ENCODE measurements around the gene PPP2R5D. TPM values are rescaled to one million over a fixed set of nuclear protein-coding genes. Genes with fewer than 3 reads are reported as not detected.
A peak's percentile ranks its signal among the peaks of the same experiment; 100 is the strongest.

PPP2R5D gene
- total RNA-seq, 3 donors from 2014 or later (not counting 1 experiment from before 2014, with no cell fraction given) = 30.5 to 49.1 (median 40.1) TPM

DNA sequence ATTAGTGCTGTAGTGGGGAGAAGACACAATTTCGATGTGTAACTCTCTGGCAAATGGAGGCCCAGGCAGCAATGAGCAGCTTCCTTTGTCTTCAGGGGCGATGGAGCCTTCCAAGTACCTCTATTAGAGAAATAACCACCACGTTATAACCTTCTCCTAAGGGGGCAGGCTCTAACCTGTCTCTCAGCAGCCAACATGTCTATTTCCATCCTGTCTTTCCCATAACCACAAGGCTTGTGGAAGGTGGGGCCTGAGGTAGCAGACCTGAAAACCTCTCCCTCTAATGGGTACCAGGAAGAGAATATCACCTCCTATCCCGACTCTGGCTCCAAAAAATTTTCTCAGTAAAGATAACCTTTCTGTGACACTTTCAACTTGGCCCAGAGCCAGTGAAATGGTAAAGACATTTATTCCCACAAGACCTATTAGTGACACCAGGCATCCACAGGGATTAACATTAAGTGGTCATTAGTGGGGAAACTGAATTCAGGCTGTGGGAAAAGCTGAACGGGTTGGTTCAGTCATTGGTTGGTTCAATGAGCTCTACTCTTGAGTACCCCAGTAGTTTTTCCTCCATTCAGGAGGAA, 9.4 kb upstream of the PPP2R5D start:
- DNase-seq = no peak
- no peaks in the 10 kb centered on the region for H3K9me3 Mint-ChIP-seq
- no peak for ATAC-seq
- peak overlapping the region; percentile 31 to 40 for H3K27ac Mint-ChIP-seq
- 92% methylated on average over 5 of the region's 5 CpGs for WGBS (ENCODE audit: insufficient coverage)
- no peak overlapping the region for H3K4me3 ChIP-seq (ENCODE audit: low read length)
- no peak overlapping the region for H3K27ac ChIP-seq (ENCODE audit: low read length)
- H3K36me3 ChIP-seq (ENCODE audit: control insufficient read depth, insufficient read depth, low read length) = peaks cover 2% of the 10 kb centered on the region
- no peaks in the 10 kb centered on the region for H3K27me3 Mint-ChIP-seq (ENCODE audit: low read depth in 2 of 2)
- H3K4me1 ChIP-seq (ENCODE audit: control insufficient read depth, insufficient read depth, low read length) = peaks cover 23% of the 10 kb centered on the region
- no peaks in the 10 kb centered on the region for H3K9me3 ChIP-seq (ENCODE audit: control insufficient read depth, insufficient read depth, low read length)
- no peaks in the 10 kb centered on the region for H3K27me3 ChIP-seq (ENCODE audit: control insufficient read depth, insufficient read depth, low read length)
- H3K4me3 Mint-ChIP-seq = no peak overlapping the region
- H3K36me3 Mint-ChIP-seq = no peaks in the 10 kb centered on the region
- intact Hi-C loops (cut with micrococcal nuclease) = no loop called here
- TF ChIP-seq, protein P1, sequence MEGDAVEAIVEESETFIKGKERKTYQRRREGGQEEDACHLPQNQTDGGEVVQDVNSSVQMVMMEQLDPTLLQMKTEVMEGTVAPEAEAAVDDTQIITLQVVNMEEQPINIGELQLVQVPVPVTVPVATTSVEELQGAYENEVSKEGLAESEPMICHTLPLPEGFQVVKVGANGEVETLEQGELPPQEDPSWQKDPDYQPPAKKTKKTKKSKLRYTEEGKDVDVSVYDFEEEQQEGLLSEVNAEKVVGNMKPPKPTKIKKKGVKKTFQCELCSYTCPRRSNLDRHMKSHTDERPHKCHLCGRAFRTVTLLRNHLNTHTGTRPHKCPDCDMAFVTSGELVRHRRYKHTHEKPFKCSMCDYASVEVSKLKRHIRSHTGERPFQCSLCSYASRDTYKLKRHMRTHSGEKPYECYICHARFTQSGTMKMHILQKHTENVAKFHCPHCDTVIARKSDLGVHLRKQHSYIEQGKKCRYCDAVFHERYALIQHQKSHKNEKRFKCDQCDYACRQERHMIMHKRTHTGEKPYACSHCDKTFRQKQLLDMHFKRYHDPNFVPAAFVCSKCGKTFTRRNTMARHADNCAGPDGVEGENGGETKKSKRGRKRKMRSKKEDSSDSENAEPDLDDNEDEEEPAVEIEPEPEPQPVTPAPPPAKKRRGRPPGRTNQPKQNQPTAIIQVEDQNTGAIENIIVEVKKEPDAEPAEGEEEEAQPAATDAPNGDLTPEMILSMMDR (IDR thresholded peaks at IDR 0.05) = no peak
- H3K4me1 Mint-ChIP-seq = peaks cover 23 to 28% of the 10 kb centered on the region in 2 donors

DNA sequence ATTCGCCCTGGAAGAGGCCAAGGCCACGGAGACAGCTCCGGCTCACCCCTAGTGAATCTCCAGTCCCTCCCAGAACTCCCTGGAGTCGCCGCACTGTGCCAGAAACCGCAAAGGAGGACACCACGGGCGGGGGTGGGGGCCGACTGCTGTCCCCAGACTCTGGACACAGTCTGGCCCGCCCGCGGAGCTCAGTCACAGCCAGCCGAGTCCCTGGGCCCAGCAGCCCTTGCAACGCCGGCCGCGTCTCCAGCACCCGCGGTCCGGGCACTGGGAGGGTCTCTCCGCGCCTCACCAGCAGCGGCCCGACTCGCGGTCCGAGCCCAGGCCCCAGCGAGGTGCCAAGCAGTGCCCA, 5.9 kb upstream of the PPP2R5D start:
- Histone ChIP-seq H3K36me3 (ENCODE audit: control insufficient read depth, insufficient read depth, low read length) (no peaks in the 10 kb centered on the region), H3K27me3 (ENCODE audit: control insufficient read depth, insufficient read depth, low read length) (no peaks in the 10 kb centered on the region), H3K4me1 (ENCODE audit: control insufficient read depth, insufficient read depth, low read length) (peaks cover 27% of the 10 kb centered on the region), H3K27ac (ENCODE audit: low read length) (peak overlapping the region; percentile 81), H3K4me3 (ENCODE audit: low read length) (peak overlapping the region; percentile 69), H3K9me3 (ENCODE audit: control insufficient read depth, insufficient read depth, low read length) (no peaks in the 10 kb centered on the region)
- ATAC-seq = peak in 1 of 3 donors; percentile 2
- no peak for DNase-seq
- H3K27ac Mint-ChIP-seq = peak overlapping the region; percentile 95 to 98
- peak overlapping the region; percentile 83 for H3K4me3 Mint-ChIP-seq
- WGBS (ENCODE audit: insufficient coverage) = under 1% methylated on average over 28 of the region's 28 CpGs
- TF ChIP-seq, protein P1 (IDR thresholded peaks at IDR 0.05) = no peak
- no peaks in the 10 kb centered on the region for H3K27me3 Mint-ChIP-seq (ENCODE audit: low read depth in 2 of 2)
- intact Hi-C loops (cut with micrococcal nuclease) = loop anchor here (2.0 kb wide), 1 partner anchor 80 kb away; the partner anchor contains the start of genes KLC4 and MRPL2
- peaks cover 24 to 26% of the 10 kb centered on the region in 2 donors for H3K4me1 Mint-ChIP-seq
- H3K36me3 Mint-ChIP-seq = no peaks in the 10 kb centered on the region
- no peaks in the 10 kb centered on the region for H3K9me3 Mint-ChIP-seq

DNA sequence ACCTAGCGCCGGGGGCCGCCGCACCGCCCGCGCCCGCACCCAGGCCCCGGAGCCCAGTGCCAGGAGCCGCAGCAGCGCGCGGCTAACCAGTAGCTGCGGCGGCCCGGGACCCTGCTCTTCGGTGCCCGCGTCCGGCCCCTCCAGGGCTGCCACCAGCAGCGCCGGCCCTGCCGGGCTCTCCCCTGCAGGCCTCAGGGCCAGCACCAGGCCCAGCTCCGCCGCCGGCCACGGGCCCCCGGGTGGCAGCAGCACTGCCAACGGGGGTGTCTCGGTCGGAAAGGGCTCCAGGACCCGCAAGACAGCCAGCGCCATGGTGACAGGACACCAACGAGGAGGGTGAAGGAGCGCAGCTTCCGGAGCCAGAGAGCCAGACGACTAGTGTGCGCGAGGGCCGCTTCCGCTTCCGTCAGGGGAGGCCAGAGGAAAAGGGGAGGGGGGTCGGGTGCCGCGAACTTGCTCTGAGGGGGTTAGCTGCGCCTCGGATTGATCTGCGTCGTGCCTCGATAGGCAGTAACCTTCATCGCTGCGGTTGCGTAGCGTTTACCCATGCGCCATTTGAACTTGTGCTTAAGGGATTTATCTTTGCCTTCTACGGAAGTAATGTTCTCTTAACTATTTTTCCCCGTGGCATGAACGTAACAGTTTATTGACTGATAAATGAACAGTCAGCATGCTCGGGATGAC, 5.4 kb upstream of the PPP2R5D start, which contains the start of gene PEX6:
Gene PEX6 (minus strand): TSS at position 343 of the 684 bp plus-strand sequence. CDS start 31 bp downstream, at position 312.
- DNase-seq = peak; percentile 78 to 98
- TF ChIP-seq, protein P1 (IDR thresholded peaks at IDR 0.05) = no peak
- Histone ChIP-seq H3K4me1 (ENCODE audit: control insufficient read depth, insufficient read depth, low read length) (peaks cover 32% of the 10 kb centered on the region), H3K4me3 (ENCODE audit: low read length) (peak within 1 kb of the TSS; percentile 69), H3K36me3 (ENCODE audit: control insufficient read depth, insufficient read depth, low read length) (no peaks in the 10 kb centered on the region), H3K27me3 (ENCODE audit: control insufficient read depth, insufficient read depth, low read length) (no peaks in the 10 kb centered on the region), H3K27ac (ENCODE audit: low read length) (peak within 1 kb of the TSS; percentile 81), H3K9me3 (ENCODE audit: control insufficient read depth, insufficient read depth, low read length) (no peaks in the 10 kb centered on the region)
- H3K4me1 Mint-ChIP-seq = peaks cover 29 to 31% of the 10 kb centered on the region in 2 donors
- WGBS (ENCODE audit: insufficient coverage) = under 1% methylated on average over 59 of the region's 59 CpGs
- peak within 1 kb of the TSS; percentile 95 to 98 for H3K27ac Mint-ChIP-seq
- intact Hi-C loops (cut with micrococcal nuclease) = loop anchor here (1.0 to 2.0 kb wide), 2 partner anchors 50 to 80 kb away; partner anchors contain the start of genes CNPY3, KLC4 and MRPL2
- H3K27me3 Mint-ChIP-seq (ENCODE audit: low read depth in 2 of 2) = no peaks in the 10 kb centered on the region
- peak within 1 kb of the TSS; percentile 94 for H3K4me3 Mint-ChIP-seq
- peak; percentile 89 to 97 (median 94) for ATAC-seq
- no peaks in the 10 kb centered on the region for H3K36me3 Mint-ChIP-seq
- no peaks in the 10 kb centered on the region for H3K9me3 Mint-ChIP-seq
